ENCODE data around the gene SLAMF9.

SLAMF9 gene

DNA sequence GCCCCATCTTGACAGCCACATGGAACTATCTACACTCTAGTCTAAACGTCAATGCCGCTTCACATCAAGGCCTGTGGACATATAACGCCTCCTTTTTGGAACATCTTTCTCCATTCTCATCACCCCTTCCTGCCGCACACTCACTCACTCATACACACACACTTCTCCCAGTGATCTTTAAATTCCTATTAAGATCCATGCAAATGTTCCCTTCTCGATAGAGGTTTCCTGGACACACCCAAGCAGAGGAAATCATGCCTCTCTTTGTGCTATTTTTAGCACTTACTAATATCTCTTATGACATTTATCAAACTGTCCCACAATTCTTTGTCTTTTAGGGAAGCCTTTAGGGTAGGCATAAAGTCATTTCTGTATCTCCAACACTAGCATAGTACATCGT, 28.2 kb upstream of the SLAMF9 start:
- H3K9me3 Mint-ChIP-seq (ENCODE audit: low read depth) = no peaks in the 10 kb centered on the region
- no peaks in the 10 kb centered on the region for H3K4me1 Mint-ChIP-seq (ENCODE audit: low read depth)
- peaks cover 23% of the 10 kb centered on the region for H3K27me3 Mint-ChIP-seq
- no peak overlapping the region for H3K27ac Mint-ChIP-seq
- H3K36me3 Mint-ChIP-seq = peaks cover 3% of the 10 kb centered on the region
- H3K4me3 Mint-ChIP-seq = no peak overlapping the region

DNA sequence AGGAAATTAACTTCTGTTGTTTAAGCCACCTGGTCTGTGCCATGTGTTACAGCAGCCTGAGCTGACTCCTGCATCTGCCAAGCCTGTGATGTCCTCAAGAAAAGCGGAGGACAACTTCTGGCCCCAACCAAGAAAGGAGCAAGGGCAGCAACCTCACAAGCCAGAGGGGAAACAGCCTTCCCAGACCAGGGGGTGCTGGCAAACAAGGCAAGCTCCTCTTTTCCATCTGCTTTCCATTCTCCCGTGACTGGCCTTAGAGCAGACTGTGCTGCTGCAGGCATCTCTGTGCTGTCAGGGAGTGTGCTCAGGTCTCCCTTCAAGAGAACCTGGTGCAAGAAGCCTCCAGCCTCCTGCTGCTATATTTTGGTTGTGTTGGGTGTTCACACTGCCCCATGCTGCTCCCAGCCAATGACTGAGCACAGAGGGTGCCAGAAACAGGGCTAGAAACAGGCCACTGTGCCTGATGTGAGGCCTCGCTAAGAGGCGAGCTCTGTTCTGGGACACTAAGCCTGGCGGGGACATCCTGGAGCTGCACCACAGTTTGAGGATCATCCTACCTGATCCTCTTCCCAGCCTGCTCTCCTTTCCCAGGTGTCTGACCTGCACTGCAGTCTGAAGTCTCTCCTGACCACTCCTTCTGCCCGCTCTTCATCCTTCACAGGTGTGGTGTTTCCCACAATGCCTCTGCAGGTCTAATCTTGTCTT, 27.5 kb upstream of the SLAMF9 start:
- H3K36me3 Mint-ChIP-seq = peaks cover 3% of the 10 kb centered on the region
- no peak overlapping the region for H3K4me3 Mint-ChIP-seq
- H3K9me3 Mint-ChIP-seq (ENCODE audit: low read depth) = no peaks in the 10 kb centered on the region
- no peak overlapping the region for H3K27ac Mint-ChIP-seq
- peaks cover 23% of the 10 kb centered on the region for H3K27me3 Mint-ChIP-seq
- H3K4me1 Mint-ChIP-seq (ENCODE audit: low read depth) = no peaks in the 10 kb centered on the region

DNA sequence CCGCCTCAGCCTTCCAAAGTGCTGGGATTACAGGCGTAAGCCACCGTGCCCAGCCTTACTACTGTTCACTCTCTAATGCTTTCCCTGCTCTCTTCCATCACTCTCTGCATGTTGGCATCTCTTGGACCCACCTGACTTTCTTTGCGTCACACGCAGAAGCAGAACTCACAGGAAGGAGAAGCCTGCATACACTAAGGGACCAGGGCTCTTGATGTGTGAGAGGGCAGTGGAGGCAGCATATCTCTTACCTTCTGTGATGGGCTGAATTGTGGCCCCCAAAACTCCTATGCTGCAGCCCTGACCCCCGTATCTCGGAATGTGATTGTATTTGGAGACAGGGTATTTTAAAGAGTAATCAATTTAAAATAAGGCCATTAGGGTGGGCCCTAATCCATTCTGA, 26.7 kb upstream of the SLAMF9 start:
- Mint-ChIP-seq H3K9me3 (ENCODE audit: low read depth) (no peaks in the 10 kb centered on the region), H3K36me3 (peaks cover 3% of the 10 kb centered on the region), H3K4me3 (no peak overlapping the region), H3K27ac (no peak overlapping the region), H3K4me1 (ENCODE audit: low read depth) (no peaks in the 10 kb centered on the region), H3K27me3 (peaks cover 23% of the 10 kb centered on the region)

DNA sequence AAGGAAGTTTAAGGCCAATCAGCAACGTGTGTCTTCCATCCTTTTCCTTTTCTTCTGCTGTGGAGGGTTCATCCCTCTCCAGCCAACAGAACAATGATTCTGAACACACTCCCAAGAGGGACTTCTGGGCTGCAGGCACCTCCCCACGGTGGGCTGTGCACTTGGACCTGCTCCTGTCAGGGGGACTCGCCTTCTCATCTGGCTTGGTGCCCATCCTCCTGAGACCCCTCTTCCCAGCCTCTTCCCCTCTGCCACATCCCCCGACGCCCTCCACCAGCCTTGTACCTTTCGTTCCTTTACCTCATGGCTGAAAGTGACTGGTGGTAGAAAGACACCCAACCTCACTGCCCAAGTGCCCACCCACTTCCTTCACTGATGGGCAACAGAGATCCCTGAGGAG, 26.0 kb upstream of the SLAMF9 start:
- peaks cover 23% of the 10 kb centered on the region for H3K27me3 Mint-ChIP-seq

DNA sequence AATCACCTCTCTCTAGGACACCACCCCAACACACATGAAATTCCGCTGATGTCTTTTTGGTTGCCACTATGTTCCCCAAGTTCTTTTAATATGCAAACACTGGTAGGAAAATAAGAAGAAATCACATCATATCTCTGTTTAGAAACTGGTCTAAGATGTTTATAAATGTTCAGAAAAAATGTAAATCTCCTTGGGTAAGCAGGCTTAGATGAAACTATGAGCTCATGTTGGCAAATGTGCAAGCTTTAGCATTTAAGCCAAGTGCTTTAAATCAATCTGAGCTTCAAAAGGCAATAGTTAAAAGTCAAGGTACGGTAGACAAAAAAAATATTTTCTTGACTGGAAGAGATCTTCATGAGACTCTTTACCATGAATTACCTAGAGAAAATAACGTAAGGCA, 25.2 kb upstream of the SLAMF9 start:
- no peak overlapping the region for H3K4me3 Mint-ChIP-seq
- H3K27me3 Mint-ChIP-seq = peaks cover 23% of the 10 kb centered on the region
- no peaks in the 10 kb centered on the region for H3K9me3 Mint-ChIP-seq (ENCODE audit: low read depth)
- no peak overlapping the region for H3K27ac Mint-ChIP-seq
- no peaks in the 10 kb centered on the region for H3K4me1 Mint-ChIP-seq (ENCODE audit: low read depth)
- H3K36me3 Mint-ChIP-seq = peaks cover 3% of the 10 kb centered on the region

More for the DNA sequence above, 26.0 kb upstream of the SLAMF9 start:
- H3K4me1 Mint-ChIP-seq (ENCODE audit: low read depth) = no peaks in the 10 kb centered on the region
- no peak overlapping the region for H3K27ac Mint-ChIP-seq
- H3K36me3 Mint-ChIP-seq = peaks cover 3% of the 10 kb centered on the region
- H3K9me3 Mint-ChIP-seq (ENCODE audit: low read depth) = no peaks in the 10 kb centered on the region
- no peak overlapping the region for H3K4me3 Mint-ChIP-seq

DNA sequence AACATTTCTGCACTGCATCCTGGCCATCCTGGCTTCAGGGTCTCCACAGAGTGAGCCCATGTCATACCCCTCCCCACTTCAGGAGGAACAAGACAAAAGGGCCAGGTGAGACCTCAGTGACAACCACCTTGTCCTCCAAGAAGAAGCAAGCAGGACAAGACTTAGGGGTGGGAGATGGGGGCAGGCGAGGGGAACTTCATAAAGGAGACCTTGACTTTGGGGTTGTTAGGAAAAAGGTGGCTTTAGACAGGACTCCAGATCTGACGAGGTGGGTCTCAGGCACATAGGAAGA, 24.0 kb upstream of the SLAMF9 start:
- H3K9me3 Mint-ChIP-seq (ENCODE audit: low read depth) = no peaks in the 10 kb centered on the region
- H3K27me3 Mint-ChIP-seq = peaks cover 21% of the 10 kb centered on the region
- H3K4me1 Mint-ChIP-seq (ENCODE audit: low read depth) = no peaks in the 10 kb centered on the region
- peaks cover 3% of the 10 kb centered on the region for H3K36me3 Mint-ChIP-seq
- no peak overlapping the region for H3K27ac Mint-ChIP-seq
- no peak overlapping the region for H3K4me3 Mint-ChIP-seq

DNA sequence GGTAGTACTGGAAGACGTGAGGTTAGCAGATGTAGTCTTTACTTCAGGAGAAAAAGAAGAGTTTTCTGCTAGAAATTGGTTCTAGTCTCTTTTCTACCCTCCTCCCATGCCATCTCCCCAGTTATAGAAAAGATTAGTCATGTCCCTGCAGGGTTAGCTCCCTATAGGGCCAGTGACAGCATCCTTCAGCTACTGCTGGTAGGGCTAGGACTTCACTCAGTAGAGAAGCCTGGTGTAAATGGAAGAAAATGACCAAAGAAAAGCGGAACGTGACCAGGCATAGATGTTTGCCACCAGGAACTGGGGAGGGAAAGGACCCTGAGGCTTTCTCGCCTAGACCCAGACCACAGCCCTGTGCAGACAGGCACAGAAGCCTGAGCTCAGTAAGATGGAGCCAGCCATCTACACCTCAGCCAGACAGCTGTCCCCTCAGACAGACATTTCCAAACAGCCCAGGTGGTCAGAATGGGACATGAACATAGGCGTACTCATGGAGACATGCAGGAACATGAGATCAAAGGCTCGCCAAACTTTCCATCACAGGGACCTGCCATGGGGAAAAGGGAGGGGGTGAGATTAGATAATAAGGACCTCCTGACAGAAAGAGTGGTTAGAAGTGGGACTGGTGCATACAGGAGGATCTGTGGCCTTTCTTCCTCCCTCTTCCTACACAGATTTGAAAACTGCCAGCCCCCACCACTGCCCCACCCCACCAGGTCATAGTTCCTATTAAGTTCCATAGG, 23.5 kb upstream of the SLAMF9 start:
- no peak overlapping the region for H3K27ac Mint-ChIP-seq
- H3K36me3 Mint-ChIP-seq = peaks cover 3% of the 10 kb centered on the region
- H3K27me3 Mint-ChIP-seq = peaks cover 21% of the 10 kb centered on the region
- no peaks in the 10 kb centered on the region for H3K4me1 Mint-ChIP-seq (ENCODE audit: low read depth)
- no peaks in the 10 kb centered on the region for H3K9me3 Mint-ChIP-seq (ENCODE audit: low read depth)
- no peak overlapping the region for H3K4me3 Mint-ChIP-seq

DNA sequence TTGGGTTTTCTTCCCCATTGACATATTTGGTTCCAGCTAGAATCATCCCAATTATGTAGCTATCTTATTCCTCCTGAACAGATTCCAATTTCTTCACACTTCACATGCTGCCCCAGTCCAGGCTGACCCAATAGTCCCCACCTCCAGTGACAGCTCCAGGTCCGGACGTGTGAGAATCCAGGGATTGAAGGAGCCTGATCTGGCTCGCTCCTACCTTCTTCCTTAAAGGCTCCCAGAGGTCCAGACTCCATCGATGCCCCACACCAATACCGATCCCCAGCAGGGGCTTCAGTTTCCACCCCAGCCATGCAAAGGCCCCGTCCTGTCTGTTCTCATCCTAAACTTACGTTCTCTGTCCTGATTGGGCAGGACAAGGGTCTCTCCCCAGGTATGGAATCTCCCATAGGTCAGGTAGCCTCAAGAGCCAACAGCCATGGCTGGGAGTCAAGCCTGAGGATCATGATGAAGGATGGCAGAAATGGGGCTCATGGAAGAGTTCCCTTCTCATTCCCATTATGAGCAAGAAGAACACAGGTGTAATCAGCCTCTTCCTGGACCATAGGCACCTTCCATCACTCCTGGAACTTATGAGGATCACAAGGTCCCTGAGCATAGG, 20.4 kb upstream of the SLAMF9 start:
- no peak overlapping the region for H3K27ac Mint-ChIP-seq
- no peaks in the 10 kb centered on the region for H3K9me3 Mint-ChIP-seq (ENCODE audit: low read depth)
- H3K4me3 Mint-ChIP-seq = no peak overlapping the region
- no peaks in the 10 kb centered on the region for H3K36me3 Mint-ChIP-seq
- H3K27me3 Mint-ChIP-seq = peaks cover 6% of the 10 kb centered on the region
- no peaks in the 10 kb centered on the region for H3K4me1 Mint-ChIP-seq (ENCODE audit: low read depth)

DNA sequence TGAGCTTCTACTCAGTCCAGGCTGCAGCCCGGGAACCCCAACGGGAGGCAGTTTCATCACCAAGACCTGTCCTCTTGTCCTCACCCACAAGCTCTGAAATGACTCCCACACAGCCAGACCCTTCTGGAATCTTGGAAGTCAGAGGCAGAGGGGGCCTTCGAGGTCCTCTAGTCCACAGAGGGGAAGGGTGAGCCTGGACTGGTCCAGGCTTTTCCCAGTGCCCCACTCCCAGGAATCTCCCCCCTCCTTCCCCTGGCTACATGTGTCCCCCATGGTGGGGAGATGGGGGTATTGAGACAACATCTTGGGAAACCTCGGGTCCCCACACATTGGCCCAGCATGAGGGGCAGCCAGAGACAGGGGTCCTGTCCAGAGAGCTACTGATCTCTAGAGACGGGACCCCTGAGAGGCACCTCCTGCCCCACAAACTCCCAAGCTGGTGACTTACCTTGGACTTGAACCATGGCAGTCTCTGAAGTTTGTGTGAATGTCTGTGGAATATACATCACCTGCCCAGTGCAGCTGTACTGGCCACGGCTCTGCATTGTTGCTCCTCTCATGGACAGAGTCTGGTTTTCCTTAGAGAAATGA, 19.4 kb upstream of the SLAMF9 start:
- Mint-ChIP-seq H3K36me3 (no peaks in the 10 kb centered on the region), H3K4me3 (no peak overlapping the region), H3K27me3 (peaks cover 2% of the 10 kb centered on the region), H3K9me3 (ENCODE audit: low read depth) (no peaks in the 10 kb centered on the region), H3K4me1 (ENCODE audit: low read depth) (no peaks in the 10 kb centered on the region), H3K27ac (no peak overlapping the region)

DNA sequence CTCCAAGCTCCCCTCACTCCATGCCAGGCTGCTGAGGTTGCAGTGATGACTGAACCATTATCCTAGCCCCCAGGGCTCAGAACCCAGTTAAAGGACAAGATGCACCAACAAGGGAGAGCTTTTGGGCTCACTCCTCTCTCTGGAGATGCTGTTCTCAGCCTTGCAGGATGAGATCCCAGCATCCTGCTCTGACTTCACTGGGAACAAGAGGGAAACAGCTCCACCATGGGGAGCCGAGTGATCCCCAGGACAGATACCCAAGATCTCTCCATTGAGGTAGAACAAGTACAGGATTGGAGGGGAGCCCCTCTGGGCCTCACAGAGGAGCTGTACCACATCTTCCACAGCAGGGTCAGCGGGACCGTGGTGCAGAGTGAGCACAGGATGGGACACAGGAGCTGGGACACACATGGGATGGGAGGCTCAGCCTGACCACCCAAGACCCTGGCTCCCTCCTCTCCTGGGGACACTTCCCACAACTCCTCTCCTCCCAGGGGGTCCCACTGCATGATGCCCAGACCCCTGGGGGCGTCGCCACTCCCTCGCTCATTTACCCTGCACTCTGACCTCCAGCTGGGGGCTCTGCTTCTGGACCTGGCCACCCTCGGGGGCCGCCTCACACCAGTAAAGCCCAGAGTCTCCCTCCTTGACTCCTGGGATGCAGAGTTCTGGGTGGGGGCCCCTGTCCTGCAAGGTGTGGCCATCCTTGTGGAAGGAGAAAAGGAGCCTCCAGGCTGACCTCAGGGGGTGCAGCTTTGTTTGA, 18.6 kb upstream of the SLAMF9 start:
- no peaks in the 10 kb centered on the region for H3K36me3 Mint-ChIP-seq
- no peaks in the 10 kb centered on the region for H3K9me3 Mint-ChIP-seq (ENCODE audit: low read depth)
- H3K4me1 Mint-ChIP-seq (ENCODE audit: low read depth) = no peaks in the 10 kb centered on the region
- H3K4me3 Mint-ChIP-seq = no peak overlapping the region
- H3K27me3 Mint-ChIP-seq = peaks cover 8% of the 10 kb centered on the region
- no peak overlapping the region for H3K27ac Mint-ChIP-seq

DNA sequence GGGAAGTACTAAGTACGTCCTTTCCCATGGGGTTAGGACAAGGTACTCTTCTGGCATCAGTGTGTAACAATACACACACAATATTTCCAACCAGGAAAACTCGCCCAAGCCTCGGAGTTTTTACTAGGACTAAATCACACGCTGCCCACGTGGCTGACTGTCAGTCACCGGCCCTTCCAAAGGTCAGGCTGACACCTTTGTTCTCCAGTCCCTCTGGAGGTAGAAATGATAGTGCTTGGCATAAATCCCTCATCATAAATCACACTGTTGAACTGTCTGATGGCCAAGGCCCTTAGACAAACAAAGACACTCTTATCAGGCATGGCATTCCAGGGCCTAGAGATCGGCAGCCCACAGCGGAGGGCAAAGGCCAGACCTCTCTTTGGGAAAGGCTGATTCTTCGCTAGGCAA, 16.9 kb upstream of the SLAMF9 start:
- Mint-ChIP-seq H3K36me3 (no peaks in the 10 kb centered on the region), H3K27me3 (peaks cover 16% of the 10 kb centered on the region), H3K9me3 (ENCODE audit: low read depth) (no peaks in the 10 kb centered on the region), H3K4me3 (no peak overlapping the region), H3K27ac (no peak overlapping the region), H3K4me1 (ENCODE audit: low read depth) (no peaks in the 10 kb centered on the region)

DNA sequence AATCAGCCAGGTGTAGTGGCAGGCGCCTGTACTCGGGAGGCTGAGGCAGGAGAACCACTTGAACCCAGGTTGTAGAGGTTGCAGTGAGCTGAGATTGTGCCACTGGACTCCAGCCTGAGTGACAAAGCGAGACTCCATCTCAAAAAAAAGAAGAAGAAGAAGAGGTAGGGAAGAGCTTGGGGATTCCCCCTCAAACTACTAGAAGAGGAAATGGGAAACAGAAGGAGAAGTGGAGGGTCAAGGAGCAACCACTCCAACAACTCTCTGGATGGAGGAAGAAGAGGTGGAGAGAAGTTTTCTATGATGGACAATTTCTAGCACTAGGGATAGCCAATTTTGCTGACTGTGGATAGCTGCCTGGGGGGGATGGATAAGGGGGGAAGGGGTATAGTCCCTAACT, 14.9 kb upstream of the SLAMF9 start:
- Mint-ChIP-seq H3K4me1 (ENCODE audit: low read depth) (no peaks in the 10 kb centered on the region), H3K27ac (no peak overlapping the region), H3K27me3 (peaks cover 16% of the 10 kb centered on the region), H3K36me3 (no peaks in the 10 kb centered on the region), H3K9me3 (ENCODE audit: low read depth) (no peaks in the 10 kb centered on the region), H3K4me3 (no peak overlapping the region)

DNA sequence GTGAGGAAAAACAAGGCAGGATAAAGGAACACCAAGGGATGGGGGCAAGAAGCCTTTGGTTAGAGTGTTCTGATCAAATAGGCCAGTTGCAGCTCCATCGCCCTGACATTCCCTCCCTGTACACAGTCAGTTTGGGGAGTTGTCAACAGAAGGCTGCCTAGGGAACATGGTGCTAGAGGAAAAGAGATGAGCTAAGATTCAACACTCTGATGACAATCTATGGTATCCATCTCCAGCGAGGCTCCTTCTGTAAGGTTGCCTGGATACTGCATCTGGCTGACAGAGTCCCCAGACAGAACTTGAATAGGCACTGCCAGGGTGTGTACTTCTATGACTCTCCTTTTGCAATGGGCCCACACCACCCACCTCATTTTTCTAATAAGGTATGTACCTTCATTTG, 11.2 kb upstream of the SLAMF9 start:
- Mint-ChIP-seq H3K27me3 (peaks cover 19% of the 10 kb centered on the region), H3K9me3 (ENCODE audit: low read depth) (no peaks in the 10 kb centered on the region), H3K4me1 (ENCODE audit: low read depth) (no peaks in the 10 kb centered on the region), H3K27ac (no peak overlapping the region), H3K36me3 (no peaks in the 10 kb centered on the region), H3K4me3 (no peak overlapping the region)

DNA sequence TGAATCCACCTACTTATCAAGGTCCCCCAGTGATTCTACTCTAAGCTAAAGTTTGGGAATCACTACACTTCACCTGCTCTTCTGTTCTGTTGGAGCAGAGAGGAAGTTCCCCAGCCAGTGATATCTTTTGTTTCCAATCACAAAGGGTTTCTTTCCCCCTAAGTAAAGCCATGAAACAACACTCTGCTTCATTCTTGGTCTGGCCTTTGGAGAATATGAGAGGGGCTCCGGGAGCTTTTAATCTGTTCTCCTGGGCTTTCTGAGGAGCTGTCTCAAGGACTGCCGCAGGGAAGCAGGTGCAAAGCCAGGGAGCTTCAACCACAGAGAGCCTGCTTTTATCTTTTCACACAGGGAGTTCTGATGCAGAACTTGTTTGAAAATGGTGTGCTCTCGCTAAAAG, 10.1 kb upstream of the SLAMF9 start:
- Mint-ChIP-seq H3K36me3 (no peaks in the 10 kb centered on the region), H3K4me3 (no peak overlapping the region), H3K27me3 (peaks cover 19% of the 10 kb centered on the region), H3K4me1 (ENCODE audit: low read depth) (no peaks in the 10 kb centered on the region), H3K9me3 (ENCODE audit: low read depth) (no peaks in the 10 kb centered on the region), H3K27ac (no peak overlapping the region)

DNA sequence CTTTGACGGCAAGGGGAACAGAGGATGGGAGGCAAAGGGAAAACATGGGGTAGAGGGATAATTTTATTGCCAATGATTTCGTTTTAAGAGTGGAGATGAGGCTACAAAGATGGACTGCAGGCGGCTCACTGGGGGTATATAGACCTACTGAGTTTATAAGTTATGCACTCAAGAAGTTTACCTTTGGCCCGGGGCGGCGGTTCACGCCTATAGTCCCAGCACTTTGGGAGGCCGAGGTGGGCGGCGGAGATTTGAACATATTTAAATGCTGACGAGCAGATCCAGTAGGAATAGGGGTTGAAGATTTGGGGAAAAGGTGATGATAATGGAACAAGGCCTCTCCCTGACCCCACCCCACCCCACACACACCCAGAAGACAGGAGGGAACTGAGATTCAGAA, 8.1 kb upstream of the SLAMF9 start:
- H3K4me1 Mint-ChIP-seq (ENCODE audit: low read depth) = no peaks in the 10 kb centered on the region
- H3K4me3 Mint-ChIP-seq = no peak overlapping the region
- no peak overlapping the region for H3K27ac Mint-ChIP-seq
- peaks cover 9% of the 10 kb centered on the region for H3K27me3 Mint-ChIP-seq
- H3K36me3 Mint-ChIP-seq = no peaks in the 10 kb centered on the region
- H3K9me3 Mint-ChIP-seq (ENCODE audit: low read depth) = no peaks in the 10 kb centered on the region

Data from activated naive CD8-positive, alpha-beta T cell (primary cell).